HepG2 (cell line): Measurements from ENCODE around the gene GALNT11. TPM values are rescaled to one million over a fixed set of nuclear protein-coding genes. Genes with fewer than 3 reads are reported as not detected.
A peak's percentile ranks its signal among the peaks of the same experiment; 100 is the strongest.

Experiments
- ATF7 ChIP-seq, 2 experiments: fragments of 450-650 bp in 1 of 2; sonication (generic) in 1 of 2; formaldehyde crosslinking in 1 of 2; IDR thresholded peaks; 2 replicates each; pipeline versions ENCODE4 v1.4.0 to v1.6.1; 2016 to 2020; ENCODE audit warnings: antibody characterized with exemption in 1 of 2, mild to moderate bottlenecking in 1 of 2, missing genetic modification reagents in 1 of 2
- CEBPB ChIP-seq: IDR thresholded peaks from 2 replicates; pipeline ENCODE4 v1.6.1; 2011; ENCODE audit warnings: low read depth, low read length, improper control_type of control experiment, borderline replicate concordance
- EED ChIP-seq: sonication (generic); formaldehyde crosslinking; IDR thresholded peaks from 2 replicates; pipeline ENCODE4 v1.5.0; 2020; ENCODE audit warnings: mild to moderate bottlenecking, missing genetic modification reagents
- HES4 ChIP-seq: sonication (generic); formaldehyde crosslinking; IDR thresholded peaks from 2 replicates; pipeline ENCODE4 v1.9.0; 2021; ENCODE audit warnings: mild to moderate bottlenecking, missing genetic modification reagents, borderline replicate concordance
- IRX3 ChIP-seq: sonication (generic); formaldehyde crosslinking; IDR thresholded peaks from 2 replicates; pipeline ENCODE4 v1.8.1; 2023; ENCODE audit warnings: mild to moderate bottlenecking, low read depth, missing genetic modification reagents, borderline replicate concordance
- KDM3A ChIP-seq: IDR thresholded peaks from 2 replicates; pipeline ENCODE4 v1.6.1; 2018; ENCODE audit warnings: low read depth, missing compliant biosample characterization
- KLF6 ChIP-seq: IDR thresholded peaks from 2 replicates; pipeline ENCODE4 v1.8.0; 2016; ENCODE audit warnings: missing biosample characterization, missing genetic modification reagents
- MEF2D ChIP-seq: sonication (generic); formaldehyde crosslinking; IDR thresholded peaks from 2 replicates; pipeline ENCODE4 v1.5.1; 2020; ENCODE audit warnings: mild to moderate bottlenecking, missing genetic modification reagents
- POGZ ChIP-seq: sonication (generic); formaldehyde crosslinking; IDR thresholded peaks from 2 replicates; pipeline ENCODE4 v1.4.0; 2020; ENCODE audit warnings: mild to moderate bottlenecking, missing genetic modification reagents
- RCOR2 ChIP-seq: IDR thresholded peaks from 2 replicates; pipeline ENCODE4 v1.6.1; 2016; ENCODE audit warnings: missing biosample characterization, missing genetic modification reagents
- SAP130 ChIP-seq: IDR thresholded peaks from 2 replicates; pipeline ENCODE4 v1.6.1; 2016; ENCODE audit warnings: low read depth
- TEAD3 ChIP-seq: optimal IDR thresholded peaks from 2 replicates; pipeline ENCODE3; 2016; ENCODE audit warnings: borderline replicate concordance
- ZNF766 ChIP-seq: sonication (generic); formaldehyde crosslinking; IDR thresholded peaks from 2 replicates; pipeline ENCODE4 v1.5.0; 2020; ENCODE audit warnings: missing genetic modification reagents, borderline replicate concordance
- polyA plus RNA-seq, 8 experiments: library from polyadenylated mRNA; depleted of rRNA in 3 of 8; stranded (reverse) in 7 of 8; unstranded in 1 of 8; fragments of >200 nt; fragmentation: Illumina TruSeq in 4 of 8; extraction: Trizol in 4 of 8; gene quantifications; 2 replicates each; pipeline versions ENCODE4 v1.2.1 to v1.2.3, GENCODE V29; 2011 to 2016; ENCODE audit warnings: low read depth in 4 of 8, missing spikeins in 1 of 8, mixed read lengths in 1 of 8; ENCODE audit not compliant: insufficient read depth in 1 of 8
- total RNA-seq, 5 experiments: library from RNA; depleted of rRNA; stranded (reverse); fragments of >200 nt; fragmentation: Illumina TruSeq; extraction: Trizol; gene quantifications; 2 replicates each; pipeline ENCODE4 v1.2.3, GENCODE V29; 2016; ENCODE audit warnings: low read depth in 1 of 5
- TF ChIP-seq, protein P1 (sequence below): sonication (generic); formaldehyde crosslinking; IDR thresholded peaks from 2 replicates; pipeline ENCODE4; 2020; ENCODE audit warnings: missing genetic modification reagents, mild to moderate bottlenecking, borderline replicate concordance
- TF ChIP-seq, protein P2 (sequence below), 2 experiments: sonication (generic) in 1 of 2; formaldehyde crosslinking in 1 of 2; IDR thresholded peaks; 2 replicates each; pipeline versions ENCODE4 v1.4.0 to v1.6.1; 2018 to 2020; ENCODE audit warnings: missing genetic modification reagents in 2 of 2, borderline replicate concordance in 1 of 2, low read depth in 1 of 2, mild to moderate bottlenecking in 1 of 2, missing biosample characterization in 1 of 2
- TF ChIP-seq, protein P3 (sequence below): sonication (generic); formaldehyde crosslinking; IDR thresholded peaks from 2 replicates; pipeline ENCODE4 v1.5.0; 2020; ENCODE audit warnings: missing genetic modification reagents
- TF ChIP-seq, protein P4 (sequence below): sonication (generic); formaldehyde crosslinking; IDR thresholded peaks from 2 replicates; pipeline ENCODE4 v1.4.0; 2020; ENCODE audit warnings: mild to moderate bottlenecking, missing genetic modification reagents
- TF ChIP-seq, protein P5 (sequence below): sonication (generic); formaldehyde crosslinking; IDR thresholded peaks from 2 replicates; pipeline ENCODE4 v1.5.0; 2020; ENCODE audit warnings: missing genetic modification reagents, mild to moderate bottlenecking, borderline replicate concordance

Gene GALNT11
- total and polyA plus RNA-seq, 2 of the 13 experiments (the other 11 are each of a cell fraction or from before 2014, with no cell fraction given): 9.3 to 16.3 TPM

DNA sequence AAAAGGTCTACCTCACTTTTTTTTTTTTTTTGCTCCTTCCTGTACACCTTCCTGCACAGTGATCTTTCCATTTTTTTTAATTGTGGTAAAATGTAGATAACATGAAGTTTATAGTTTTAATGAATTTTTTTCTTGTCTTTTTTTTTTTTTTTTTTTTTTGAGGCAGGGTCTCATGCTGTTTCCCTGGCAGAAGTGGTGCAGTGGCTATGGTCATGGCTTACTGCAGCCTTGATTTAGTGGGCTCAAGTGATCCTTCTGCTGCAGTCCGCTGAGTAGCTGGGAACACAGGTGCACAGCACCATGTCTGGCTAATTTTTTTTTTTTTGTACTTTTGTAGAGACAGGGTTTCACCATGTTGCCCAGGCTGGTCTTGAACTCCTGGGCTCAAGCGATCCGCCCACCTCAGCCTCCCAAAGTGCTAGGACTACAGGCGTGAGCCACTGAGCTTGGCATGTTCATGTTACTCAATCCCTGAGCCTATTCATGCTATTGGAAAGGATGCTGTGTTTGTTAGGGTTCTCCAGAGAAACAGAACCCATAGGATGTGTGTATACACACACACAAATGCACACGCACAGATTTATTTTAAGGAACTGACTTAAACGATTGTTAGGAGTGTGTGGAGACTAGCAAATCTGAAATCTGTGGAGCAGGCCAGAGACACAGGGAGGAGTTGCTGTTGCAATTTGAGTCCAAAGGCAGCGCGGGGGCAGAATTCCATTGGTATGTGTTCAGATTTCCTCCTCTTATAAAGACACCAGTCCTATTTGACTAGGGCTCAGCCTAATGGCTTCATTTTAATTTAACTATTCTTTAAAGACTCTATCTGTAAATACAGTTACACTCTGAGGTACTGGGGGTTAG is 29.1 kb downstream of the GALNT11 start (continued):
- TF ChIP-seq, protein P1, sequence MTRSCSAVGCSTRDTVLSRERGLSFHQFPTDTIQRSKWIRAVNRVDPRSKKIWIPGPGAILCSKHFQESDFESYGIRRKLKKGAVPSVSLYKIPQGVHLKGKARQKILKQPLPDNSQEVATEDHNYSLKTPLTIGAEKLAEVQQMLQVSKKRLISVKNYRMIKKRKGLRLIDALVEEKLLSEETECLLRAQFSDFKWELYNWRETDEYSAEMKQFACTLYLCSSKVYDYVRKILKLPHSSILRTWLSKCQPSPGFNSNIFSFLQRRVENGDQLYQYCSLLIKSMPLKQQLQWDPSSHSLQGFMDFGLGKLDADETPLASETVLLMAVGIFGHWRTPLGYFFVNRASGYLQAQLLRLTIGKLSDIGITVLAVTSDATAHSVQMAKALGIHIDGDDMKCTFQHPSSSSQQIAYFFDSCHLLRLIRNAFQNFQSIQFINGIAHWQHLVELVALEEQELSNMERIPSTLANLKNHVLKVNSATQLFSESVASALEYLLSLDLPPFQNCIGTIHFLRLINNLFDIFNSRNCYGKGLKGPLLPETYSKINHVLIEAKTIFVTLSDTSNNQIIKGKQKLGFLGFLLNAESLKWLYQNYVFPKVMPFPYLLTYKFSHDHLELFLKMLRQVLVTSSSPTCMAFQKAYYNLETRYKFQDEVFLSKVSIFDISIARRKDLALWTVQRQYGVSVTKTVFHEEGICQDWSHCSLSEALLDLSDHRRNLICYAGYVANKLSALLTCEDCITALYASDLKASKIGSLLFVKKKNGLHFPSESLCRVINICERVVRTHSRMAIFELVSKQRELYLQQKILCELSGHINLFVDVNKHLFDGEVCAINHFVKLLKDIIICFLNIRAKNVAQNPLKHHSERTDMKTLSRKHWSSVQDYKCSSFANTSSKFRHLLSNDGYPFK: no peak
- no peak for TF ChIP-seq ZNF766 (CRISPR knock-in tag)
- no peak for TF ChIP-seq MEF2D (CRISPR knock-in tag)
- TF ChIP-seq RCOR2 (CRISPR knock-in tag): no peak
- no peak for TF ChIP-seq POGZ (CRISPR knock-in tag)
- no peak for TF ChIP-seq KDM3A (CRISPR knock-in tag)
- TF ChIP-seq, protein P2, sequence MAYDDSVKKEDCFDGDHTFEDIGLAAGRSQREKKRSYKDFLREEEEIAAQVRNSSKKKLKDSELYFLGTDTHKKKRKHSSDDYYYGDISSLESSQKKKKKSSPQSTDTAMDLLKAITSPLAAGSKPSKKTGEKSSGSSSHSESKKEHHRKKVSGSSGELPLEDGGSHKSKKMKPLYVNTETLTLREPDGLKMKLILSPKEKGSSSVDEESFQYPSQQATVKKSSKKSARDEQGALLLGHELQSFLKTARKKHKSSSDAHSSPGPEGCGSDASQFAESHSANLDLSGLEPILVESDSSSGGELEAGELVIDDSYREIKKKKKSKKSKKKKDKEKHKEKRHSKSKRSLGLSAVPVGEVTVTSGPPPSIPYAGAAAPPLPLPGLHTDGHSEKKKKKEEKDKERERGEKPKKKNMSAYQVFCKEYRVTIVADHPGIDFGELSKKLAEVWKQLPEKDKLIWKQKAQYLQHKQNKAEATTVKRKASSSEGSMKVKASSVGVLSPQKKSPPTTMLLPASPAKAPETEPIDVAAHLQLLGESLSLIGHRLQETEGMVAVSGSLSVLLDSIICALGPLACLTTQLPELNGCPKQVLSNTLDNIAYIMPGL (CRISPR knock-in tag; IDR thresholded peaks at IDR 0.05; ENCODE audit: borderline replicate concordance in 1 of 2, low read depth in 1 of 2): no peak
- no peak for TF ChIP-seq KLF6 (CRISPR knock-in tag)
- TF ChIP-seq, protein P3, sequence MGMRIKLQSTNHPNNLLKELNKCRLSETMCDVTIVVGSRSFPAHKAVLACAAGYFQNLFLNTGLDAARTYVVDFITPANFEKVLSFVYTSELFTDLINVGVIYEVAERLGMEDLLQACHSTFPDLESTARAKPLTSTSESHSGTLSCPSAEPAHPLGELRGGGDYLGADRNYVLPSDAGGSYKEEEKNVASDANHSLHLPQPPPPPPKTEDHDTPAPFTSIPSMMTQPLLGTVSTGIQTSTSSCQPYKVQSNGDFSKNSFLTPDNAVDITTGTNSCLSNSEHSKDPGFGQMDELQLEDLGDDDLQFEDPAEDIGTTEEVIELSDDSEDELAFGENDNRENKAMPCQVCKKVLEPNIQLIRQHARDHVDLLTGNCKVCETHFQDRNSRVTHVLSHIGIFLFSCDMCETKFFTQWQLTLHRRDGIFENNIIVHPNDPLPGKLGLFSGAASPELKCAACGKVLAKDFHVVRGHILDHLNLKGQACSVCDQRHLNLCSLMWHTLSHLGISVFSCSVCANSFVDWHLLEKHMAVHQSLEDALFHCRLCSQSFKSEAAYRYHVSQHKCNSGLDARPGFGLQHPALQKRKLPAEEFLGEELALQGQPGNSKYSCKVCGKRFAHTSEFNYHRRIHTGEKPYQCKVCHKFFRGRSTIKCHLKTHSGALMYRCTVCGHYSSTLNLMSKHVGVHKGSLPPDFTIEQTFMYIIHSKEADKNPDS: no peak
- no peak for TF ChIP-seq IRX3 (CRISPR knock-in tag)
- TF ChIP-seq, protein P4, sequence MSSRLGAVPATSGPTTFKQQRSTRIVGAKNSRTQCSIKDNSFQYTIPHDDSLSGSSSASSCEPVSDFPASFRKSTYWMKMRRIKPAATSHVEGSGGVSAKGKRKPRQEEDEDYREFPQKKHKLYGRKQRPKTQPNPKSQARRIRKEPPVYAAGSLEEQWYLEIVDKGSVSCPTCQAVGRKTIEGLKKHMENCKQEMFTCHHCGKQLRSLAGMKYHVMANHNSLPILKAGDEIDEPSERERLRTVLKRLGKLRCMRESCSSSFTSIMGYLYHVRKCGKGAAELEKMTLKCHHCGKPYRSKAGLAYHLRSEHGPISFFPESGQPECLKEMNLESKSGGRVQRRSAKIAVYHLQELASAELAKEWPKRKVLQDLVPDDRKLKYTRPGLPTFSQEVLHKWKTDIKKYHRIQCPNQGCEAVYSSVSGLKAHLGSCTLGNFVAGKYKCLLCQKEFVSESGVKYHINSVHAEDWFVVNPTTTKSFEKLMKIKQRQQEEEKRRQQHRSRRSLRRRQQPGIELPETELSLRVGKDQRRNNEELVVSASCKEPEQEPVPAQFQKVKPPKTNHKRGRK (CRISPR knock-in tag): 0 out of 2 replicates have a peak, but pooled peaks have one; percentile 23
- TF ChIP-seq HES4: no peak
- TF ChIP-seq ATF7 (IDR thresholded peaks at IDR 0.05): no peak
- TF ChIP-seq ATF7 (CRISPR knock-in tag; IDR thresholded peaks at IDR 0.05): no peak
- no peak for TF ChIP-seq SAP130 (CRISPR knock-in tag)
- peak; percentile 24; the same call in 1 of the 2 replicates for TF ChIP-seq CEBPB
- no peak for TF ChIP-seq EED (CRISPR knock-in tag)
- TF ChIP-seq TEAD3 (CRISPR knock-in tag): peak; percentile 27
- TF ChIP-seq, protein P5, sequence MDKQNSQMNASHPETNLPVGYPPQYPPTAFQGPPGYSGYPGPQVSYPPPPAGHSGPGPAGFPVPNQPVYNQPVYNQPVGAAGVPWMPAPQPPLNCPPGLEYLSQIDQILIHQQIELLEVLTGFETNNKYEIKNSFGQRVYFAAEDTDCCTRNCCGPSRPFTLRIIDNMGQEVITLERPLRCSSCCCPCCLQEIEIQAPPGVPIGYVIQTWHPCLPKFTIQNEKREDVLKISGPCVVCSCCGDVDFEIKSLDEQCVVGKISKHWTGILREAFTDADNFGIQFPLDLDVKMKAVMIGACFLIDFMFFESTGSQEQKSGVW: no peak
